Progenitor cell of endocrine pancreas (in vitro differentiated cells): ENCODE data around the gene SARM1. TPM values are rescaled to one million over a fixed set of nuclear protein-coding genes. Genes with fewer than 3 reads are reported as not detected.

Experiments
- DNase-seq: peaks from one replicate; pipeline ENCODE4 v3.0.0; 2021; ENCODE audit warnings: low spot score; ENCODE audit not compliant: unreplicated experiment
- H3K27ac Mint-ChIP-seq: 2 replicates; pipeline ENCODE4 v1.8.0; 2021; ENCODE audit warnings: mild to moderate bottlenecking, moderate library complexity, mixed read lengths
- H3K27me3 Mint-ChIP-seq: 2 replicates; pipeline ENCODE4 v1.8.0; 2021; ENCODE audit warnings: mixed read lengths
- H3K36me3 Mint-ChIP-seq: 2 replicates; pipeline ENCODE4 v1.8.0; 2022; ENCODE audit warnings: mixed read lengths; ENCODE audit not compliant: insufficient read depth
- H3K4me1 Mint-ChIP-seq: 2 replicates; pipeline ENCODE4 v1.8.0; 2021; ENCODE audit warnings: low read depth, mixed read lengths
- H3K4me3 Mint-ChIP-seq: 2 replicates; pipeline ENCODE4 v1.8.0; 2021; ENCODE audit warnings: low read depth, mild to moderate bottlenecking, moderate library complexity, mixed read lengths
- H3K9me3 Mint-ChIP-seq: 2 replicates; pipeline ENCODE4 v1.8.0; 2021; ENCODE audit warnings: low read depth, mixed read lengths
- CTCF ChIP-seq: fragments of 200-600 bp; sonication (generic); IDR thresholded peaks from one replicate; pipeline ENCODE4 v1.5.0; 2021; ENCODE audit warnings: antibody characterized with exemption, mild to moderate bottlenecking; ENCODE audit not compliant: unreplicated experiment
- total RNA-seq: library from RNA; stranded (reverse); gene quantifications from 2 replicates; pipeline ENCODE4 v1.2.1, GENCODE V29; 2021

SARM1 gene
- total RNA-seq, 1 donor from 2014 or later: 20.0 TPM

- H3K4me1 Mint-ChIP-seq: peaks cover 21% of the 10 kb centered on the region
- no peaks in the 10 kb centered on the region for H3K27me3 Mint-ChIP-seq
- TF ChIP-seq CTCF: no peak
- peaks cover 8% of the 10 kb centered on the region for H3K36me3 Mint-ChIP-seq
- no peak within 1 kb of the TSS for H3K4me3 Mint-ChIP-seq
- no peaks in the 10 kb centered on the region for H3K9me3 Mint-ChIP-seq
- no peak within 1 kb of the TSS for H3K27ac Mint-ChIP-seq
- no peak for DNase-seq
Observed at GRCh38 chr17:28364665-28365363, 6.7 kb upstream of the SARM1 start, which contains the start of gene SEBOX. SEBOX (minus strand) TSS chr17:28365199; CDS start chr17:28365151, 48 bp downstream.

- no peaks in the 10 kb centered on the region for H3K27me3 Mint-ChIP-seq
- no peak for DNase-seq
- no peaks in the 10 kb centered on the region for H3K9me3 Mint-ChIP-seq
- H3K4me3 Mint-ChIP-seq: no peak overlapping the region
- H3K36me3 Mint-ChIP-seq: peaks cover 5% of the 10 kb centered on the region
- no peak overlapping the region for H3K27ac Mint-ChIP-seq
- peaks cover 28% of the 10 kb centered on the region for H3K4me1 Mint-ChIP-seq
- TF ChIP-seq CTCF: no peak
Observed at GRCh38 chr17:28365487-28365886, 6.0 kb upstream of the SARM1 start.

- no peak for DNase-seq
- peaks cover 31% of the 10 kb centered on the region for H3K4me1 Mint-ChIP-seq
Observed at GRCh38 chr17:28366605-28367004, 4.9 kb upstream of the SARM1 start.

GRCh38 chr17:28367641-28368305, 3.7 kb upstream of the SARM1 start:
- H3K4me3 Mint-ChIP-seq: peak overlapping the region; percentile 50
- DNase-seq: no peak
- peak overlapping the region; percentile 92 for H3K27ac Mint-ChIP-seq
- H3K27me3 Mint-ChIP-seq: peaks cover 4% of the 10 kb centered on the region
- H3K9me3 Mint-ChIP-seq: no peaks in the 10 kb centered on the region
- H3K4me1 Mint-ChIP-seq: peaks cover 31% of the 10 kb centered on the region
- TF ChIP-seq CTCF: no peak
- H3K36me3 Mint-ChIP-seq: no peaks in the 10 kb centered on the region

More at GRCh38 chr17:28366605-28367004, 4.9 kb upstream of the SARM1 start:
- Mint-ChIP-seq H3K9me3 (no peaks in the 10 kb centered on the region), H3K27me3 (no peaks in the 10 kb centered on the region), H3K27ac (peak overlapping the region; percentile 41), H3K36me3 (no peaks in the 10 kb centered on the region), H3K4me3 (no peak overlapping the region)
- no peak for TF ChIP-seq CTCF

GRCh38 chr17:28368306-28368831, 3.1 kb upstream of the SARM1 start:
- H3K27ac Mint-ChIP-seq: peak overlapping the region; percentile 92
- no peaks in the 10 kb centered on the region for H3K9me3 Mint-ChIP-seq
- no peaks in the 10 kb centered on the region for H3K36me3 Mint-ChIP-seq
- H3K4me3 Mint-ChIP-seq: peak overlapping the region; percentile 50
- H3K27me3 Mint-ChIP-seq: peaks cover 10% of the 10 kb centered on the region
- no peak for DNase-seq
- TF ChIP-seq CTCF: no peak
- H3K4me1 Mint-ChIP-seq: peaks cover 31% of the 10 kb centered on the region
